Stimulated activated CD4-positive, alpha-beta T cell treated with anti-CD3 and anti-CD28 coated beads, TNF-alpha, amount 100 ng/mL, for 4 hours (primary cell): ENCODE results near the gene C17orf107.

ENCODE experiments used
- DNase-seq, 3 experiments: peaks; one replicate each; pipeline ENCODE4 v3.0.0-alpha.2; 2020; ENCODE audit warnings: low read depth in 3 of 3

C17orf107 gene

DNA sequence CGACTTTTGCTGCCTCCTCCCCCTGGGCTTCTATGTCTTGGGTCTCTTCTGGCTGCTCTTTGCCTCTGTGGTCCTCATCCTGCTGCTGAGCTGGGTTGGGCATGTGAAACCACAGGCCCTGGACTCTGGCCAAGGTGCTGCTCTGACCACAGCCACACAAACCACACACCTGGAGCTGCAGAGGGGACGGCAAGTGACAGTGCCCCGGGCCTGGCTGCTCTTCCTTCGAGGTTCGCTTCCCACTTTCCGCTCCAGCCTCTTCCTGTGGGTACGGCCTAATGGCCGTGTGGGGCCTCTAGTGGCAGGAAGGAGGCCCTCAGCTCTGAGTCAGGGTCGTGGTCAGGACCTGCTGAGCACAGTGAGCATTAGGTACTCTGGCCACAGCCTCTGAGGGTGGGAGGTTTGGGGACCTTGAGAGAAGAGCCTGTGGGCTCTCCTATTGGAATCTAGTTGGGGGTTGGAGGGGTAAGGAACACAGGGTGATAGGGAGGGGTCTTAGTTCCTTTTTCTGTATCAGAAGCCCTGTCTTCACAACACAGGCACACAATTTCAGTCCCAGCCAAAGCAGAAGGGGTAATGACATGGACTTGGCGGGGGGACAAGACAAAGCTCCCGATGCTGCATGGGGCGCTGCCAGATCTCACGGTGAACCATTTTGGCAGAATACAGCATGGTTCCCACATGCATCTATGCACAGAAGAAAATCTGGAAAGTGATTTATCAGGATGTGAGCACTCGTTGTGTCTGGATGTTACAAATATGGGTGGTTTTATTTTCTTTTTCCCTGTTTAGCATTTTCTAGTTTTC is 35.0 kb downstream of the C17orf107 start:
- DNase-seq: no peak

DNA sequence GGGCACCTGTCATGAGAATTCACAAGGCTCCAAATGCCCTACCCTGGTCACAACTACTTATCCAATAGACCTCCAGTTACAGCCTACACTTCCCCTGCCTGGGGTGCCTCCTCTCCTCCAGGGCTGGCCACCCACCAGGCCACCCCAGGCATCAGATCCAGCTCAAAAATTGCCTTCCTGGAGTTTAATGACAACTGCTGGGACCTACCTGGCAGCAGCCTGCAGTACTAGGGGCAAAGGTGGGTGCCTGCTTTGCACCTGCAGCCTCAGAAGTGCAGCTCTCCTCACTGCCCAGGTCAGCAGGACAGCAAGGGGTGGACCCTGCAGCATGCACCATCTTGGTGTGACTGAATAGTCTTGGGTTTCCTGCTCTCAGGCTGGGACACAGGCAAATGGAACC is 36.3 kb downstream of the C17orf107 start:
- no peak for DNase-seq

DNA sequence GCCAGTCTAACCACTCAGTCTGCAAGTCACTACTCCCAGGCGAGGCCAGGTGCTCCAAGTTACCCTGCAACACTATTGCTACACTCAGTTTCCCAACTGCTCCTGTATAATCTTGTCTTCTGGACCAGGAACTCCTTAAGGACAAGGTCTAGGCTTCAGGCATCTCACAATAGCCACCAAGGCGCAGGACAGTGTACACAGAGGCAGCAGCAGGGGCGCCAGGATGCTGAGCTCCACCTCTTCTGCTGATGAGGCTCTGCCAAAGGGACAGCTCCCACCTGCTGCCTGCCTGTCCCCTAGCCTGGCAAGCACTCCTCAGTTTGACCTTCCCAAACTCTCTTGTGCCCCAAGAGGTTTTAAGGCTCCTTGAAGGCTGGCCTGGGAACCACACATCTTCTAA is 37.1 kb downstream of the C17orf107 start:
- no peak for DNase-seq

GRCh38 chr17:4937553-4937952 is 38.2 kb downstream of the C17orf107 start:
- no peak for DNase-seq

GRCh38 chr17:4938069-4938491 is 38.7 kb downstream of the C17orf107 start:
- no peak for DNase-seq

DNA sequence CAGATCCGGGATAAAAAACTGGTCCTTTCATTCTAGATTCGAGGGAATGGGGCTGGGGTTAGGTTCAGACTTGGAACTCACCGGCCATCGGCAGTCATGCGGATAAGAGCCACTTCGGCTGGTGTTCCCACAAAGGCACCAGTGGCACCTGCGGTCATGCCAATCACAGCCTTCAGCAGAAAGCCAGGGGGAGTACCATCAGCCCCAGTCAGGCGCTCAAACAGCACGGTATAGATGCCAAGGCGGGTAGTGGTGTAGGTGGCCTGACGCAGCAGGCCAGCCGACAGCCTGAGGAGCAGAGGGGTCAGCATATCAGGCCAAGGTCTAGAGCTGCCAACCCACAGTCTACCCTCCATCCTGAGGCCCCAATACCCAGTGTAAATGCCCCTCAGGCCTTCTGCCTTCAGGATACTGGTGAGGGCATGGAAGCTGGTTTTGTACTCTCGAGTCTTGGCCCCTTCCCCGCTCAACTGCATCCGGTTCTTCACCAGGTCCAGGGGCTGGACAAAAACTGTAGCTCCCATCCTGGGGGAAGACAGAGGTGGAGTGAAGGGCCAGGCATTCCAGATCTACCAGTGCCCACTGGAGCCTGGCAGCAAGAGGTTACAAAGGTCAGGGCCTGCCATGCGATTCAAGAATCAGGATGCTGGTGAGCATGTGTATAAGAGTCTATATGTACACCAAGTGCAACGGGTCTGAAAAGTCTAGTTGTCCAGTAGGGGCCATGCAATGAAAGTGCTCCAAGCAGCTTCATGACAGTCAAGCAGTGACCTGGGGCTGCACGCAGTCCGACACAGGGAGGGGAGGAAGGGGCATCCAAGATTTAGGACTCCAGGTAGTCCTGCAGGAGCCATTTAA is 39.6 kb downstream of the C17orf107 start:
- DNase-seq: no peak

DNA sequence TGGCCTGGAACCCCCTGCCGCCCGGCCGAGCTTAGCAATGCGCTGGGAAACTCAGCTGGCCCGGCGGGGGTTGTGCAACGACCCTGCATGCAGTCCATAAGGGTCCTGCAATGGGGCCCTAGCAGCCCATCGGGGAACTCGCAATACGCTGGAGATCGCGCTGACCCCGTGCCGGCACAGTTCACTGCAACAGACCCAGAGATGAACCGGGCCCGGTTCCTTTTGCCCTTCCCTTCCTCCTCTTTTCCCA is 40.1 kb downstream of the C17orf107 start:
- DNase-seq: no peak

GRCh38 chr17:4939796-4940554 is 40.6 kb downstream of the C17orf107 start, which contains the start of the genes RNF167 and SLC25A11:
RNF167 (plus strand) TSS chr17:4940268; CDS start chr17:4940910, 642 bp downstream.
SLC25A11 (minus strand) TSS chr17:4940046; CDS start chr17:4939910, 136 bp downstream.
- peak; percentile 76 to 93 (median 91) for DNase-seq

DNA sequence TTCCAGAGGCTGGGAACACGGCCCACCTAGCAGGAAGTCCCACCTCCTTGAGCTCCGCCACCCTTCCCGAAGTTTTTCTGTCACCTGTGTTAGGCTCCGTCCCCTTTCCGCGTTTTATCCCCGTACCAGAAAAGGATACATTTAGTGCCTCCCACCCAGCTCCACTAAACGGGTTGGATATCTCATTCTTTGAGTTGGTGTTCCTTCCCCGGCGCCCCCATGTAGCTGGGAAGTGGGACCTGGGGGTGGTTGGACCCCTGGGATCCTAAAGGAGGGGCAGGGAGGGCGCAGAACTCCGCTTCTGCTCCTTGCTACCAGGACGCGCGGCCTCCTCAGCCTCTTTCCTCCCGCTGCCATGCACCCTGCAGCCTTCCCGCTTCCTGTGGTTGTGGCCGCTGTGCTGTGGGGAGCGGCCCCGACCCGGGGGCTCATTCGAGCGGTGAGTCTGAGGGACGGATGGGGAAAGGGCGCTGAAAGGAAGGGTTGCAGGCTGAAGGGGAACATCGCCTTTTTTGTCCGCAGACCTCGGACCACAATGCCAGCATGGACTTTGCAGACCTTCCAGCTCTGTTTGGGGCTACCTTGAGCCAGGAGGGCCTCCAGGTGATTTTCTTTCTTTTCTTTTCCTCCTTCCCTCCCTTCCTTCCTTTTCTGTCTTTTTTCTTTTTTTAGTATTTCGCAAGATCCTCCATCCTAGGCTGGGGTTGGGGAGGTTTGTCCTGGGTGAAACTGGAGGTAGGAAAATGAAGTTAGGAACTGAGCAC is 41.4 kb downstream of the C17orf107 start:
- no peak for DNase-seq

DNA sequence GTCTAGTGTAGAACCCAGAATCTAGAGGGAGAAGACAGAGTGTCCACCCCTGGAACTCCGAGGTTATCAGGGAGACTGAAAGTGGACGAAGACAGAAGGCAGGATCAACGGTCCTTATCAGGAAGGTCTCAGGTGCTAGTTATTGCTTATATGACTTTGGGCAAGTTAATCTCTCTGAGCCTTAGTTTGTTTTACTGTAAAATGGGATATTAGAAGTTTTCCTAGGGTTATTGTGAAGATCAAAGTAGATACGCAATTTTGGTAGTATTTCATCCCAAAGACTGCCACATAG is 41.9 kb downstream of the C17orf107 start:
- no peak for DNase-seq

GRCh38 chr17:4942760-4943508 is 43.6 kb downstream of the C17orf107 start:
- no peak for DNase-seq

DNA sequence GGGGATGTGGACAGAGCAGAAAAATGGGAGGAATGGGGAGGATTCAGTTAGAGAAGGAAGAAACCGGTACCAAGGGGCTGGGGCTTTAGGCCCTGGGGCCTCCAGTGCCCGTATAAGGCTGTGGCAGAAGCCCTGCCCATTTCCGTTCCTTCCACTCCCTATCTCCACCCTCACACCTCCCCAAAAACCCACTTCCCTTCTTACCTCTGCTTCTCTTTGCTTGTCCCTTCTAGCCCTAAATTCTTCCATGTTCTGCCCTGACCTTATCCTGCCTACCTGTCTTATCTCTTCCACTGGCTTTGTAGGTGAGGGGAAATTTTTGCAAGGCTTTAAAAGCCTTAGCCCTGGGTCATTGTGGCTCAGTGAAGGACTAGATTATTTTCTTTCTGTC is 44.8 kb downstream of the C17orf107 start:
- DNase-seq: no peak

- DNase-seq: no peak
Measured at GRCh38 chr17:4944554-4945175, 45.3 kb downstream of the C17orf107 start.

- peak; percentile 75 to 79 (median 78) for DNase-seq
Measured at GRCh38 chr17:4945176-4945943, 46.0 kb downstream of the C17orf107 start.

DNA sequence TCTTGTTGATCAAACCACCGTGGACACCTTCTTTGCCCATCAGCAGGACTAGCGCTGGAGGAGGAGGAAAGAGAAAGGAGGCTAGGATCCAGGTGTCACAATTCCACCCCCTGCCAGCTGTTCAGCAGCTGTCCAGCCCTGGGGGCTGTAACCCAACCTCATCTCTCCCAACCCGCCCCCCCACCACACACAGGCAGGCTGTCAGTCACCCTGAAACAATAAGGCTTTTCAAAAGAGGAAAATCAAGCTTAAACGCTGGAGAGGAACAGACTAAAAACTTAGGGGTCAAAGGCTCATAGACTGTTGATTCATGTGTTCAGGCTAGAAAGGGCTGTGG is 46.6 kb downstream of the C17orf107 start:
- DNase-seq: no peak

DNA sequence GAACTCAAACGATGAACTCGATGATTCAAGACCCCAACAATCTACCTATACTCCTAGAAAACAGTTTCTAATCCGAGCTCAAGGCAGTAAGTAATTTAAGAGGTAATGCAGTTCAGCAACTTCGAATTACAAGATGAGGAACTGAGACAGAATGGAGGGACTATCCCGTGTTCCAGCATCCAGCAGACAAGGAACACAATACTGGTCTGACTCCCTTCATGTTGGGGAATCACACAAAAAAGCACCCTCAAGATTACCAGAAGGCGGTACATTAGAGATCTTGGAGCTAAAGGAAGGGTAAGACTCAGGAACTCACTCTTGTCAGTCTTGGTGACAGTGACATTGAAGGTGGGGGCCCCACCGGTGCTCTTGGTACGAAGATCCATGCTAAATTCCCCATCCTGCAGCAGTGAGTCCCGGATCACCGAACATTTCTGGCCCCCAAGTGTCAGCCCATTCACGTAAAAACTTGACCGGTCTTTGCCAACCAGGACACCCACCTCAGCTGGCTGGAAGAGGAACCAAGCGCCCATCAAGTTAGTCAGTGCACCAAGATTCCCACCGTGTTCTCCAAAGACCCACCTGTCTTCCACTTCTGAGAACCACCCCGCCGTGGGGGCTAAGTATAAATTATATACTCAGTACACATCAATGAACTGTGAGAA is 47.1 kb downstream of the C17orf107 start:
- DNase-seq: no peak

GRCh38 chr17:4947010-4947410 is 47.7 kb downstream of the C17orf107 start:
- DNase-seq: no peak

GRCh38 chr17:4947411-4948165 is 48.3 kb downstream of the C17orf107 start:
- peak in 2 of 3 experiments; percentile 50 to 62 for DNase-seq
